H1 (cell line): ENCODE results near the gene DOCK3. TPM values are rescaled to one million over a fixed set of nuclear protein-coding genes. Genes with fewer than 3 reads are reported as not detected.

Experiments
- CTCF ChIA-PET: fragments of 300-600 bp; sonication (Branson Sonifier 250); formaldehyde crosslinking; loops from one replicate; lab custom pipeline; 2021; ENCODE audit not compliant: partially characterized antibody; lab: Charles Lee
- POLR2A ChIA-PET: fragments of 300-600 bp; sonication (Branson Sonifier 250); formaldehyde crosslinking; loops from one replicate; lab custom pipeline; 2021; ENCODE audit warnings: inconsistent platforms; ENCODE audit not compliant: partially characterized antibody; lab: Charles Lee
- DNase-seq, 2 experiments: peaks; one replicate each; pipeline versions ENCODE4 v3.0.0 to v3.0.0-alpha.2; 2010 to 2022; ENCODE audit warnings: low spot score in 2 of 2, low read depth in 1 of 2, mixed read lengths in 1 of 2
- FAIRE-seq: peaks from 2 replicates; lab custom pipeline; 2011; peaks lifted over from hg19 to GRCh38; lab: Jason Lieb, UNC
- H2AFZ ChIP-seq: 2 replicates; pipeline ENCODE4 v1.8.1; 2012; ENCODE audit warnings: low read length, inconsistent platforms
- H2AK5ac ChIP-seq: 2 replicates; pipeline ENCODE4 v1.6.1; 2013; ENCODE audit warnings: low read depth, low read length
- H2BK120ac ChIP-seq: replicated peaks from 2 replicates; pipeline ENCODE3; 2013; ENCODE audit warnings: low read depth, low read length, inconsistent platforms
- H2BK12ac ChIP-seq: 2 replicates; pipeline ENCODE4 v1.6.1; 2013; ENCODE audit warnings: low read depth, low read length
- H2BK15ac ChIP-seq: 2 replicates; pipeline ENCODE4 v1.6.1; 2013; ENCODE audit warnings: low read length
- H2BK20ac ChIP-seq: 2 replicates; pipeline ENCODE4 v1.6.1; 2013; ENCODE audit warnings: low read length
- H2BK5ac ChIP-seq: 2 replicates; pipeline ENCODE4 v1.6.1; 2013; ENCODE audit warnings: low read depth, low read length
- H3K14ac ChIP-seq: 2 replicates; pipeline ENCODE4 v1.6.1; 2013; ENCODE audit warnings: inconsistent platforms; ENCODE audit not compliant: insufficient read length
- H3K18ac ChIP-seq: 2 replicates; pipeline ENCODE4 v1.6.1; 2013; ENCODE audit warnings: low read length; ENCODE audit errors: extremely low read depth
- H3K23ac ChIP-seq: 2 replicates; pipeline ENCODE4 v1.6.1; 2013; ENCODE audit warnings: inconsistent platforms; ENCODE audit not compliant: insufficient read length
- H3K23me2 ChIP-seq: 2 replicates; pipeline ENCODE4 v1.6.1; 2013; ENCODE audit warnings: low read depth, low read length
- H3K27ac ChIP-seq: 2 replicates; pipeline ENCODE4 v1.6.1; 2011; ENCODE audit warnings: low read depth, low read length, inconsistent platforms
- H3K27me3 ChIP-seq, 4 experiments: replicated peaks in 1 of 4; 1 replicate in 1 of 4; 2 replicates in 3 of 4; pipeline versions ENCODE4 v1.6.1 to v1.8.1; 2011 to 2013; ENCODE audit warnings: low read length in 3 of 4, mild to moderate bottlenecking in 3 of 4, inconsistent platforms in 2 of 4, mixed read lengths in 2 of 4, moderate library complexity in 1 of 4; ENCODE audit not compliant: control insufficient read depth in 3 of 4, insufficient read depth in 3 of 4; ENCODE audit errors: extremely low read depth in 1 of 4
- H3K36me3 ChIP-seq, 4 experiments: 2 replicates each; pipeline versions ENCODE4 v1.6.1 to v1.8.1; 2011 to 2013; ENCODE audit warnings: mild to moderate bottlenecking in 4 of 4, low read length in 3 of 4, moderate library complexity in 2 of 4, control low read depth in 1 of 4, inconsistent platforms in 1 of 4; ENCODE audit not compliant: insufficient read depth in 4 of 4, control insufficient read depth in 2 of 4
- H3K4ac ChIP-seq: replicated peaks from 2 replicates; pipeline ENCODE3; 2013; ENCODE audit warnings: low read length, low read depth, mixed read lengths, inconsistent platforms; ENCODE audit not compliant: insufficient read length
- H3K4me1 ChIP-seq, 4 experiments: replicated peaks in 1 of 4; 1 replicate in 1 of 4; 2 replicates in 3 of 4; pipeline versions ENCODE4 v1.6.1 to v1.8.1; 2011 to 2013; ENCODE audit warnings: low read length in 3 of 4, inconsistent platforms in 2 of 4, mixed read lengths in 1 of 4; ENCODE audit not compliant: insufficient read depth in 4 of 4, control insufficient read depth in 3 of 4
- H3K4me2 ChIP-seq, 2 experiments: 2 replicates each; pipeline versions ENCODE4 v1.6.1 to v1.8.1; 2011 to 2013; ENCODE audit warnings: low read depth in 2 of 2, low read length in 2 of 2, control low read depth in 1 of 2, inconsistent platforms in 1 of 2, mild to moderate bottlenecking in 1 of 2; ENCODE audit not compliant: insufficient read depth in 1 of 2
- H3K4me3 ChIP-seq, 4 experiments: fragments of 200-600, 300-600 bp in 1 of 4; sonication (generic), shearing (Covaris generic), sonication (Bioruptor Twin) in 1 of 4; 2 replicates each; pipeline versions ENCODE4 v1.5.1 to v1.8.1; 2011 to 2016; ENCODE audit warnings: low read length in 4 of 4, low read depth in 3 of 4, control low read depth in 2 of 4, inconsistent platforms in 2 of 4, mild to moderate bottlenecking in 2 of 4, mixed read lengths in 1 of 4, moderate library complexity in 1 of 4; ENCODE audit not compliant: insufficient read depth in 2 of 4; ENCODE audit errors: extremely low read depth in 1 of 4
- H3K56ac ChIP-seq: replicated peaks from 2 replicates; pipeline ENCODE3; 2013; ENCODE audit warnings: low read depth, mild to moderate bottlenecking, mixed read lengths, low read length, inconsistent platforms; ENCODE audit not compliant: insufficient read length
- H3K79me1 ChIP-seq: 2 replicates; pipeline ENCODE4 v1.6.1; 2013; ENCODE audit warnings: low read depth, low read length, control low read depth
- H3K79me2 ChIP-seq, 2 experiments: 2 replicates each; pipeline versions ENCODE4 v1.6.1 to v1.8.1; 2012 to 2013; ENCODE audit warnings: low read length in 2 of 2, mild to moderate bottlenecking in 2 of 2, inconsistent platforms in 1 of 2; ENCODE audit not compliant: insufficient read depth in 2 of 2, control insufficient read depth in 1 of 2
- H3K9ac ChIP-seq, 4 experiments: replicated peaks in 1 of 4; 1 replicate in 1 of 4; 2 replicates in 3 of 4; pipeline versions ENCODE4 v1.6.1 to v1.8.1; 2011 to 2013; ENCODE audit warnings: low read depth in 3 of 4, low read length in 3 of 4, control low read depth in 2 of 4, mild to moderate bottlenecking in 2 of 4, moderate library complexity in 2 of 4, inconsistent platforms in 1 of 4; ENCODE audit errors: extremely low read depth in 1 of 4
- H3K9me3 ChIP-seq, 2 experiments: 2 replicates each; pipeline versions ENCODE4 v1.6.1 to v1.8.1; 2012 to 2013; ENCODE audit warnings: mild to moderate bottlenecking in 2 of 2, moderate library complexity in 2 of 2, control low read depth in 1 of 2, inconsistent platforms in 1 of 2, low read depth in 1 of 2, low read length in 1 of 2, mixed read lengths in 1 of 2; ENCODE audit not compliant: insufficient read depth in 2 of 2
- H4K20me1 ChIP-seq, 2 experiments: replicated peaks in 1 of 2; 2 replicates each; pipeline versions ENCODE3 to v1.8.1; 2011 to 2013; ENCODE audit warnings: inconsistent platforms in 2 of 2, low read length in 2 of 2, mild to moderate bottlenecking in 1 of 2; ENCODE audit not compliant: insufficient read depth in 2 of 2, control insufficient read depth in 1 of 2
- H4K5ac ChIP-seq: 2 replicates; pipeline ENCODE4 v1.6.1; 2013; ENCODE audit warnings: low read length, low read depth, mixed read lengths, inconsistent platforms; ENCODE audit not compliant: insufficient read length
- H4K8ac ChIP-seq: 2 replicates; pipeline ENCODE4 v1.8.0; 2013; ENCODE audit warnings: mild to moderate bottlenecking, moderate library complexity, low read length, inconsistent platforms; ENCODE audit not compliant: insufficient read depth; ENCODE audit errors: extremely low read depth
- H4K91ac ChIP-seq: replicated peaks from 2 replicates; pipeline ENCODE3; 2013; ENCODE audit warnings: low read length, mixed read lengths, inconsistent platforms; ENCODE audit not compliant: insufficient read length
- CREB1 ChIP-seq: IDR thresholded peaks from 2 replicates; pipeline ENCODE4 v1.6.1; 2012; ENCODE audit warnings: inconsistent platforms
- EGR1 ChIP-seq: IDR thresholded peaks from 2 replicates; pipeline ENCODE4 v1.6.1; 2011; ENCODE audit warnings: low read depth, low read length, borderline replicate concordance
- EZH2 ChIP-seq: fragments of 200-600 bp; sonication (generic); IDR thresholded peaks from 2 replicates; pipeline ENCODE4 v1.7.1; 2012; ENCODE audit warnings: low read depth, mild to moderate bottlenecking, moderate library complexity, low read length, inconsistent platforms; ENCODE audit not compliant: severe bottlenecking
- HDAC2 ChIP-seq, 2 experiments: fragments of 300-600 bp in 1 of 2; sonication (generic) in 1 of 2; IDR thresholded peaks; 2 replicates each; pipeline ENCODE4 v1.6.1; 2011 to 2012; ENCODE audit warnings: low read depth in 2 of 2, low read length in 2 of 2, mild to moderate bottlenecking in 2 of 2, moderate library complexity in 2 of 2, borderline replicate concordance in 1 of 2, inconsistent platforms in 1 of 2
- KDM1A ChIP-seq: fragments of 200-600, 300-600 bp; sonication (generic); IDR thresholded peaks from 2 replicates; pipeline ENCODE4 v1.7.1; 2016; ENCODE audit warnings: mild to moderate bottlenecking, low read length, borderline replicate concordance
- RXRA ChIP-seq: IDR thresholded peaks from 2 replicates; pipeline ENCODE4 v1.6.1; 2011; ENCODE audit warnings: low read depth, mild to moderate bottlenecking, low read length, moderate library complexity; ENCODE audit not compliant: insufficient read depth
- SRF ChIP-seq: IDR thresholded peaks from 2 replicates; pipeline ENCODE4 v1.6.1; 2011; ENCODE audit warnings: mild to moderate bottlenecking, low read depth, low read length, moderate library complexity
- TBP ChIP-seq: IDR thresholded peaks from 2 replicates; pipeline ENCODE4 v1.6.1; 2011; ENCODE audit warnings: low read depth, low read length, improper control_type of control experiment
- TCF12 ChIP-seq: IDR thresholded peaks from 2 replicates; pipeline ENCODE4 v1.6.1; 2011; ENCODE audit warnings: low read depth, mild to moderate bottlenecking, low read length
- WGBS, 2 experiments: shearing (Covaris generic) in 1 of 2; methylation state at CpG; one replicate each; pipeline versions ENCODE4 v1.1.6 to v1.1.7; 2013 to 2015; ENCODE audit warnings: low lambda C conversion rate in 2 of 2, mixed read lengths in 2 of 2, inconsistent platforms in 1 of 2, low coverage in 1 of 2, missing lambda C conversion rate in 1 of 2; ENCODE audit not compliant: insufficient replicate concordance in 2 of 2, insufficient coverage in 1 of 2, insufficient read length in 1 of 2; ENCODE audit errors: extremely low coverage in 1 of 2, missing lambda C conversion rate in 1 of 2; 5-methylcytosine and 5-hydroxymethylcytosine counted together
- polyA plus RNA-seq, 7 experiments: library from polyadenylated mRNA; depleted of rRNA in 3 of 7; stranded (reverse) in 5 of 7; unstranded in 2 of 7; fragments of >200 nt in 5 of 7; fragments of 200-250 nt in 2 of 7; gene quantifications; 1 replicate in 5 of 7; 2 replicates in 1 of 7; 4 replicates in 1 of 7; pipeline versions ENCODE4 v1.2.1 to v1.2.3, GENCODE V29; 2011 to 2013; ENCODE audit warnings: missing spikeins in 2 of 7, mixed read lengths in 2 of 7
- total RNA-seq: library from RNA; stranded (reverse); fragmentation: NEBNext Ultra II Directional; extraction: Animal tissue kit (Norgen Biotek cat#: 25700); gene quantifications from 2 replicates; pipeline ENCODE4 v1.2.1, GENCODE V29; 2021

The DOCK3 gene
- total and polyA plus RNA-seq, 2 of the 8 experiments (the other 6 are each of a cell fraction or from before 2014, with no cell fraction given) = 2.7 to 5.0 TPM

GRCh38 chr3:51426921-51427320 lies 752.2 kb downstream of the DOCK3 start:
- H3K36me3 ChIP-seq = peaks cover 2 to 29% (median 12%) of the 10 kb centered on the region in 4 experiments; a peak in 7 of 8 replicates
- H2BK15ac ChIP-seq = no peak overlapping the region
- no peak overlapping the region for H4K5ac ChIP-seq
- DNase-seq = no peak
- H3K23ac ChIP-seq = no peak overlapping the region
- H3K18ac ChIP-seq = no peak overlapping the region
- no peak overlapping the region for H2AFZ ChIP-seq
- POLR2A ChIA-PET = no interaction called here
- no peak overlapping the region for H3K27ac ChIP-seq
- H3K23me2 ChIP-seq = no peaks in the 10 kb centered on the region
- H3K9me3 ChIP-seq = no peaks in the 10 kb centered on the region
- no peaks in the 10 kb centered on the region for H3K79me1 ChIP-seq
- no peak overlapping the region for H2BK20ac ChIP-seq
- no peaks in the 10 kb centered on the region for H3K4me1 ChIP-seq
- no peak overlapping the region for H4K91ac ChIP-seq
- no peaks in the 10 kb centered on the region for H3K79me2 ChIP-seq
- no peak overlapping the region for H3K4me2 ChIP-seq
- no peak overlapping the region for H3K9ac ChIP-seq
- H2BK120ac ChIP-seq = no peak overlapping the region
- H2BK12ac ChIP-seq = no peak overlapping the region
- H3K14ac ChIP-seq = no peak overlapping the region
- H3K4me3 ChIP-seq = no peak overlapping the region
- H3K27me3 ChIP-seq = no peaks in the 10 kb centered on the region
- no peak overlapping the region for H3K4ac ChIP-seq
- peaks cover 0 to 2% of the 10 kb centered on the region in 2 experiments for H4K20me1 ChIP-seq
- no peak for TF ChIP-seq HDAC2 (IDR thresholded peaks at IDR 0.05; ENCODE audit: borderline replicate concordance in 1 of 2, low read depth in 2 of 2, low read length in 2 of 2)
- TF ChIP-seq TBP = no peak
- no peak for TF ChIP-seq EGR1
- TF ChIP-seq KDM1A = no peak
- TF ChIP-seq EZH2 = no peak
- TF ChIP-seq CREB1 = no peak
- TF ChIP-seq SRF = no peak
- TF ChIP-seq RXRA = no peak
- no peak for TF ChIP-seq TCF12
- TF ChIP-seq, all 59 proteins: peak for 0
- Histone ChIP-seq H2BK5ac (no peak overlapping the region), H2AK5ac (no peak overlapping the region), H3K56ac (no peak overlapping the region), H4K8ac (no peak overlapping the region)
- CTCF ChIA-PET = interaction anchor here (0.8 to 1.5 kb wide), 3 partner anchors 12 to 255 kb away, joined by 3 to 6 read pairs (median 4); no protein-coding TSS in a partner anchor
- no peak for FAIRE-seq
- 92% methylated on average over 4 of the region's 4 CpGs; no CpG with 5 or more reads in 1 of the 2 experiments for WGBS, 2 experiments
